CD4-positive, alpha-beta T cell treated with Interleukin-17A for 1 hour (primary cell): ENCODE data around the gene FIBCD1.

ENCODE experiments used
- DNase-seq: peaks from one replicate; pipeline ENCODE4 v3.0.0-alpha.2; 2020

The FIBCD1 gene

GRCh38 chr9:130935648-130936271 is 3.3 kb downstream of the FIBCD1 start:
- DNase-seq: no peak

DNA sequence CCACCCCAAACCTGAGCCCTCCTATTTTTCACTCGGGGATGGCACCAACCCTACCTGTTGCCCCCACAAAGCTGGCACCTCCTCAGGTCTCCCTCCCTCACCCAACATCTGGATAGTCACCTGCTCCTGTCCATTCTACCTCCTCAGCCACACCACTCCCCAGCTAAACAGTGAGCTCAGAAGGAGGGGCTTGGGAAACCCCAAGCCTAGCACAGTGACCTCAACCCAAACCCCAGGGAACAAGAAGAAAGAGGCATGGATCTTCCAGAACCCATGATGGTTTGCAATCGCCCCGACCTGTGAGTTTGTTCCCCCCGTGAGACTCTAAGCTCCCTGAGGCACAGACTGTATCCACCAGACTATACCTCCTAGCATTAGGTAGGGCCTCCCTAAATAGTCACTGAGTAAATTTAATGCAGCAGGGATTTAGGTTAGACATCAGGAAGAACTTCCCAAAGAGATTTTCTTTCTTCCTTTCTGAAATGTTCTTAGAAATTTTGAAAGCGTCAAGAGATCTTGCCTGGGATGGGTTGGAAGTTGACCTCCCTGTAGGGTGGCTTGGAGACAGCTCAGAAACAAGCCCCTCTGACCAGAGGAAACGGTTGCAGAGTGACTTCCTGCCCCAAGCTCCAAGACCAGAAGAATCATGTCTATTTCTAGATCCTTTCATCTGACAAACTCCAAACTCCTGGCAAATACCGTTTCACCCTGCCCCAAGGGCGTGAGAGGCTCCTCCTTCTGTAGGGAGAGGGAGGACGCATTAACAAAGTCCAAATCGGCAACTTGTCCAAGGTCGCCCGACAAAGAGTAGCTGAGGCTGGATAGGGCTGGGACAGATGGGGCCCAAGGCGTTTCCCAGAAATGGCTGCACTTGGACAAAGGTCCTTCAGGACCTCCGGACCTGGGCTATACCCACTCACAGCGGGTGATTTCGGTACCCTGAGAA is 4.1 kb downstream of the FIBCD1 start:
- DNase-seq: no peak

DNA sequence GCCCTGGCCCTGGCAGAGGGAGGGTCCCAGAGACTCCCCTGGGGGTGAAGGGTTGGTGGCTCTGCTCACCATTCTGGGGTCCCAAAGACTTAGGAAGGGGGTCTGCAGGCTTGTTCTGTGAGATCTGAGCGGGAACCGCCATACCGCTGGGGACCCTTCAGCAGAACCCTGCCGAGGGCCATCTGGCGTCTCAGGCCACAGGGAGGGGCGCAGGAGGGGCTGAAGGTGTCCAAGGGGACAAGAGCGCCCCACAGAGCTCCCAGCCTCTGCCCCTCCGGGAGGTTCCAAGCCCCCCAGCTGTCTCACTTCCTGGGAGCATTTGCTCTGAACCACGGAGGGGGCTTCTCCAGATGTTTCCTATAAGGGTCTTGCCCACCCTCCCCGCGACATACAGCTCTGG is 4.8 kb downstream of the FIBCD1 start:
- no peak for DNase-seq

DNA sequence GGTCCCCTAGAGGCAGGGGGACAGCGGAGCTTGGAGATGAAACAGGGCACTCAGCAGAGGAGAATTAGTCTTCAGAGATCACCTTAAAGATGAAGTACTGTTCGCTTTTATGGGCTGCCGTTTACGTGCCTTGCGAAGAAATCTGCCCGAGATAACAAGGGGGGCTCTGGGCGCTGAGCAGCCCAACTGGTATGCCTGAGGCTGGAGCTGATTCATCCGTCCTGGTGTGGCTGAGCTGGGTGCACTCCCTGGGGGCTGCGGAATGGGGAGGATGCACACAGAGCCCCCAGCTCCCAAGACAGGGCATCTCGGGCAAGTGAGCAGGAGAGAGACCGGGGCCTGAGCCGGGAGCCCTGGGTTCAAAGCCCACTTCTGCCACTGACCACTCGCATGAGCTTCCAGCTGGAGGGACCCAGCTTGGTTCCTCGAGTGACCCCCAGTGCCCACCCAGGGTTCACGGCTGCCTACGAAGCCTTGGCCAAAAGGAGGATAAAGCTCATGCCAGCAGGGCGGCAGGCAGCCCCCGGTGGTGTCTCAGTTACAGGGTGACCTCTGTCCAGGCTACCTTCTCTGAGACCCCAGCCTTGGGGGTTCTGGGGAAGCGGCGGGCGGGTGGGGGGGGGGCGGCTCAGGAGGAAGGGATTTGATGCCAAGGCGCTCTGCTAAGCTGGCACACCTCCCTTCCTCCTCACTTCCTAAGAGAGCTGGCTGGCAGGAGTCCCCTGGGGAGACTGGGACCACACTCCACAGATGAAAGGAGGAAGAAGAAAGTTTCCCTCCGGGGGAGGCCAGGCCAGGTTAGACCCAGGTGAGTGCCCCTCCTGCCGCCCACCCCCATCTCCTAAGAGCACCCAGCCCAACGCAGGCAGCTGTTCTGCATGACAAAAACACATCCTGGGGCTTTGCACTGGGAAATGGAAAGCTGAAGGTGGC is 5.7 kb downstream of the FIBCD1 start:
- DNase-seq: no peak

GRCh38 chr9:130932255-130933079 is 6.6 kb downstream of the FIBCD1 start:
- DNase-seq: no peak

- no peak for DNase-seq
Measured at GRCh38 chr9:130931508-130932254, 7.4 kb downstream of the FIBCD1 start.

DNA sequence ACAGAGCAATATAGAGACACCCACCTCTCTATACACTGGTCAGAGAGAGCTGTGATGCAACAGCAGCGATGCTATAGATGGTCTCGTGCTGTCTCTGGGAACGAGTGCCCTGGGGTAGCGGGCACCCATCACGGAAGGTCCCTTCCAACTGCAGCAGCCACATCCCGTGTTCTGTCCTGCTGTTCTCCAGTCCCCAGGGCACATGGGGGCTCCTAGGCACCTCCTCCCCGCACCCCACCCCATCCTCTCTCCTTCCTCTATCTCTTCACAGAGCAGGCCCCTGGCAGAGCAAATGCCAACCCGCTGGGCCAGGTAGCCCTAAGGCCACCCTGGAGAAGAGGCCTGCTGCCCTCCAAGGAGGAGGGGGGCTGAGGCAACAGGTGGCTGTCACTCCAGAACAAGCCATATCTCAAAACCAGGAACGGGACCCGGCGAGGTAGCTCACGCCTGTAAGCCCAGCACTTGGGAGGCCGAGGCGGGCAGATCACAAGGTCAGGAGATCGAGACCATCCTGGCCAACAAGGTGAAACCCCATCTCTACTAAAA is 8.2 kb downstream of the FIBCD1 start:
- no peak for DNase-seq

GRCh38 chr9:130930132-130930803 is 8.8 kb downstream of the FIBCD1 start:
- DNase-seq: no peak

DNA sequence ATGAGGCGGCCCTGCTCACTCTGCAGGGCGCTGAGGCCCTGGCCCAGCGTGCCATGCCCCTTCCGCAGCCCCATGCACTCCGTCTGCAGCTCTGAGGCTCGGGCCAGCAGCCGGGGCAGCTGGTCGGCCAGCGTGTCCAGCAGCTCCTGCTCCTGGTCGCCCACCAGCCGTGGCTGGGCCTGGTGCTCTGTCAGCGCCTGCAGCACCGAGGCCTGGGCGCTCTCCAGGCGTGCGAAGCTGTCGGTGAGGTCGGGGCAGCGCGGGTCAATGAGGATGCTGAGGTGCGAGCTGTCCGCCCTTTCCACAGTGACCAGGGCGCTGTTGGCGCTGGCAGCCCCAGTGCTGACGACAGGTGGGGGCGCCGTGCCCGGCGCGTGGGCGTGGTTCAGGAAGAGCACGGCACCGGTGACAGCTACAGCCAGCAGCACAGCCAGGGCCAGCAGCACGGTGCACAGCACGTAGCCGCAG is 9.4 kb downstream of the FIBCD1 start:
- DNase-seq: no peak

DNA sequence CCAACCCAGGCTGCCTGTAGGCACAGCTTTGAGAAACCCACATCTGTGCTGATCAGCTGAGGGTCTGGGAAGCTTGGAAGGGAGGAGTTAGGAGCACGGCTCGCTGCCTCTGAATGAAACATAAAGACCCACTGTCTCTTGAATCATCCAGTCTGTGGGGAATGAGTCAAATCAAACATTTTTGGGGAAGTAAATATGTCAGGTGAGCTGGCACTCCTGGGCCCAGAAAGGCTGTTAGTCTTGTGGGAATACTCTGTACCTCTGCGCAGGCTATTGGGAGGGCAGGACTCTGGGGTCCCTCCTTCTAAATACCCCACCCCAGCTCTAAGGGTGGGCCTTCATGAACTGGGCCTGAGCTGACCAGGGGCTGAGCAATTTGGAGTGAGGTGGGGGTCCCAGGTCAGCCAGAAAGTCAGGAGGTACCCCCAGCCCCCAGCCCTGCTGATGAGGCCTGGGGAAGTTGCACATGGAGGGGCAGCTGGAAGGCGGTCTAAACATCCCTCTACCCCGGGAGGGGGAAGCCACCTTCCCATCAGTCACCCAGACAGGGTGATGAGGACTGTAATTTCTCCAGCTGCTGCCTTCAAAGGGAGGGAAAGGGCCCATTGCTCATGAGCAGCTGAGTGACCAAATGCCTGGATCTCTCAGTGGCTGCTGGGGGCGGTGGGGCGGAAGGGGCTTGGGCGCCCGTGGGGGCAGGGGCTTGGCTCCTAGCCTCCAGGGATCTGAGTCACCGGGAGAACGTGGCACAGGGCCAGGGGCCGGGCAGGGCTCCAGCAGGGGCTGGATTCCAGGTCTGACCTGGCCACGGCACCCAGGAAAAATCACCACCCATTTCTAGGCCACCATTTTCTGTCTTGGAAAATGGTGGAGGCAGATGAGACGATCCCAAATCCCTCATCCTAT is 10.8 kb downstream of the FIBCD1 start:
- DNase-seq: no peak

- no peak for DNase-seq
Measured at GRCh38 chr9:130927338-130927737, 11.7 kb downstream of the FIBCD1 start.

GRCh38 chr9:130925050-130925678 is 13.9 kb downstream of the FIBCD1 start:
- no peak for DNase-seq

DNA sequence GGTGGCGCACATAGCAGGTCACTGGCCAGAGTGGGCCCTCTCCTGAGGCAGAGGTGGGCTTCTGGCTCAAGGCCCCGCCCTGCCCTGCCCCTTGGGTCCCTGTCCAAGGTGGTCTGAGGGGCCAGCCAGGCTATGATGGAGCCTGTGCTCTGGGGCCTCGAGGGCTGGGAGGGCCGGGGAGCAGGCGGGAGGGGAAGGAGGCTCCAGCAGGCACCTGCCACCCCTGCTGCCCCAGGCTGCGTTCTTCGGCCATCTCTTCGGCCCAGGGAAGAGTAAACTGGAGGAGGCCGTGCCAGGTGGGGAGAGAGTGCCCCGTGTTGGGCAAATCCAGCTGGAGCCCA is 14.6 kb downstream of the FIBCD1 start:
- no peak for DNase-seq

DNA sequence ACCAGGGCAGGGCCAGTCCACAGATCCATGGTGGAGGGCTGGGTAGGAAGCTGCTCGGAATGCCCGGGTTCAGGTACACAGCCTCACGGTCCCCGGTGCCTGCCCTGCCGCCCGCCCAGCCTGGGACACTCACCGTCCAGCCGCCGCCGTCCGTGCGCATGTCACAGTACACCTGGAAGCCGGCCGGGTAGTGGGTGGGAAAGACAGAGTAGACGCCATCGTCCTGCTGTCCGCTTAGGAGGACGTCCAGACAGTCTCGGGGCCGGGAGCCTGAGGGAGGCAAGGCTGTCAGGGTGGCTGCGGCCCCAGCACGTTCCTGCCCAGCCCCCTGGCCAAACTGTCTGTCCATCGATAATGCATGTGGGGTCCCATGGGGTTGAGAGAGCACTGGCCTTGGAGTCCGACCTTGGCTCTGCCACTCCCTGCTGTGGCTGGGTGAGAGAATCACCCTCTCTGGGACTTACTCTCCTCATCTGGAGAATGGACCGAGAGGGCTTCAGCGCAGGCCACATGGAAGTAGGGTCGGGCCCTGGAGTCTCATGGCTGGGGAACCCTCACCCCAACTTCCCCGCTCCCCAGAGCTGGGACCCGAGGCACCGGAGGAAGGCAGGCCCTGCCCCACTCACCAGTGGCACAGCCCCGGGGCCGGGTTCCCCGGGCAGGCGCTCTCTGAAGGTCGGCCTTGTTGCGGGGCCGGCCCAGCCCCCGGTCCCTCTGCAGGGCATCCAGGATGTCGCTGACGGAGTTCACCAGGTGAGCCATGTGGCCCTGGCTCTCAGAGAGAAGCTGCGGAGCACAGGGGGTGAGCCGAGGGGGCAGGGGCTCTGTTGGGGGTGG is 15.2 kb downstream of the FIBCD1 start:
- DNase-seq: no peak

GRCh38 chr9:130922893-130923610 is 16.0 kb downstream of the FIBCD1 start:
- DNase-seq: no peak

DNA sequence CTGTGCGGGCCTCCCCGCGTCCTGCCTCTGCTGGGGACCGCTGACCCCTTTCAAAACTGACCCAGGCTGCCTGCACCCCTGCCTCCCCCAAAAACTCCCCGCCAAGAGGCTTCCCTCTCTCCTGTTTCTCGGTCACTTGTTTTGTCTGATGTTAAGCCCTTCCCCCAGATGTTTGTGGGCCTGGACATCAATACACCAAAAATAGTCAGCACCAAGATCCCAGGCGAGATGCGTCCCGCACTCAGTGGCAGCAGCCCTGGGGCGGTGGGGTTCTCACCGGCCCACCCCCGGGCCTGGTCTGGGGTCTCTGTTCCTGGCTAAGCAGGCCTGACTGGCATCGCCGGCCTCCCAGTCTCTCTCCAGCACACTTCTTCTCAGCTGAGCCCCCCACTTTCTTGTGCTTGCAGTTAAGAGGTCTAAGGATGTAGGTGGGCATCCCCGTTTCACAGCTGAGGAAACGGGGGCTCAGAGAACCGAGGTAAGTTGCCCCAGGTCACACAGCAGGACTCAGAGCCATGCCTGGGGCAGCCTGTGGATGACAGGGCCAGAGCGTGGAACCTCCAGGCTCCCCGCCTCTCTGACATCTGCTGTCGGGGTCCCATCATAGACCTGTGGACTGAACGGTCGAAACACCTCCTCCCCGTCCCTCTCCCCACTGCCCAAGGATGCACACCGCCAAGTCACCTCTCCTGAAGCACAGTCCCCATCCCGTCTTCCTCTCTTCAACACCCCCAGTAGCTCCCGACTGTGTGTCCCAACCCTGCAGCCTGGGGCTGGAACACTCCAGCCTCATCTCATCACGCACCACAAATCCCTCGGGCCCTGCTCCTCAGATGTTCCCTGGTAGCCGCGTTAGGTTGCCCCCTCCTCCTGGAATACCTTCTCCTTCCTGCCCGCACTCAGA is 16.8 kb downstream of the FIBCD1 start:
- DNase-seq: no peak
